HG03469 (cell line): Measurements from ENCODE around the gene CPN1.
"Not testable (repeated sequence)": the region's sequence is repeated elsewhere in the genome, so short reads cannot be mapped to it uniquely, and the experiment has no call there.

Experiments used
- ATAC-seq: cut with Tn5 transposase; IDR thresholded peaks from one replicate; pipeline ENCODE4 v1.9.1; 2021; ENCODE audit warnings: mild to moderate bottlenecking, moderate library complexity, moderate number of reproducible peaks; ENCODE audit not compliant: unreplicated experiment

The CPN1 gene

GRCh38 chr10:100081075-100082001 is at the start of gene CPN1:
CPN1 (minus strand) TSS chr10:100081869; CDS start chr10:100081625, 244 bp downstream.
- no peak for ATAC-seq

GRCh38 chr10:100130831-100131230 is 49.2 kb upstream of the CPN1 start:
- ATAC-seq = no peak

- no peak for ATAC-seq
Measured at GRCh38 chr10:100129424-100129823, 47.8 kb upstream of the CPN1 start.

GRCh38 chr10:100128951-100129350 is 47.3 kb upstream of the CPN1 start:
- no peak for ATAC-seq

GRCh38 chr10:100125335-100125734 is 43.7 kb upstream of the CPN1 start:
- not testable (repeated sequence) for ATAC-seq

GRCh38 chr10:100124097-100124496 is 42.4 kb upstream of the CPN1 start:
- ATAC-seq = no peak

- no peak for ATAC-seq
Measured at GRCh38 chr10:100122780-100123179, 41.1 kb upstream of the CPN1 start.

- no peak for ATAC-seq
Measured at GRCh38 chr10:100120550-100120949, 38.9 kb upstream of the CPN1 start.

GRCh38 chr10:100119726-100120125 is 38.1 kb upstream of the CPN1 start:
- no peak for ATAC-seq

- ATAC-seq = no peak
Measured at GRCh38 chr10:100114976-100115770, 33.5 kb upstream of the CPN1 start.

- ATAC-seq = no peak
Measured at GRCh38 chr10:100114460-100114859, 32.8 kb upstream of the CPN1 start.

- ATAC-seq = no peak
Measured at GRCh38 chr10:100109670-100110069, 28.0 kb upstream of the CPN1 start.

GRCh38 chr10:100106865-100107264 is 25.2 kb upstream of the CPN1 start:
- no peak for ATAC-seq

GRCh38 chr10:100104300-100104699 is 22.6 kb upstream of the CPN1 start:
- ATAC-seq = no peak

GRCh38 chr10:100103581-100103980 is 21.9 kb upstream of the CPN1 start:
- ATAC-seq = no peak

- ATAC-seq = no peak
Measured at GRCh38 chr10:100101192-100102076, 19.8 kb upstream of the CPN1 start.

GRCh38 chr10:100100651-100101184 is 19.0 kb upstream of the CPN1 start:
- no peak for ATAC-seq

GRCh38 chr10:100089241-100089640 is 7.6 kb upstream of the CPN1 start:
- ATAC-seq = no peak

GRCh38 chr10:100086708-100087107 is 5.0 kb upstream of the CPN1 start:
- ATAC-seq = not testable (repeated sequence)

- ATAC-seq = no peak
Measured at GRCh38 chr10:100085596-100085995, 3.9 kb upstream of the CPN1 start.
